WTC11 (cell line): ENCODE data around the gene PIK3C3. TPM values are rescaled to one million over a fixed set of nuclear protein-coding genes. Genes with fewer than 3 reads are reported as not detected.

Source experiments
- ATAC-seq: fragments of 200-7000 bp; cut with Tn5 transposase; 2 replicates; pipeline ENCODE4 v1.10.0; 2021; ENCODE audit warnings: mild to moderate bottlenecking, moderate library complexity
- CTCF ChIA-PET: fragments of 300-600 bp; sonication (Branson Sonifier 250); formaldehyde crosslinking; loops from one replicate; lab custom pipeline; 2021; ENCODE audit warnings: antibody characterized with exemption; lab: Charles Lee
- POLR2A ChIA-PET: fragments of 350-600 bp; sonication (Branson Sonifier 250); formaldehyde crosslinking; loops from one replicate; lab custom pipeline; 2021; ENCODE audit warnings: antibody characterized with exemption; lab: Charles Lee
- DNase-seq: peaks from one replicate; pipeline ENCODE4 v3.0.0; 2021; ENCODE audit warnings: low spot score
- H3K27ac Mint-ChIP-seq: 2 replicates; pipeline ENCODE4 v1.8.0; 2021; ENCODE audit warnings: mixed read lengths
- H3K27me3 Mint-ChIP-seq: 2 replicates; pipeline ENCODE4 v1.8.0; 2021; ENCODE audit warnings: low read depth, mild to moderate bottlenecking, moderate library complexity, mixed read lengths
- H3K36me3 Mint-ChIP-seq: 2 replicates; pipeline ENCODE4 v1.8.0; 2021; ENCODE audit warnings: mixed read lengths
- H3K4me1 Mint-ChIP-seq: 2 replicates; pipeline ENCODE4 v1.8.0; 2022; ENCODE audit warnings: mixed read lengths
- H3K4me3 Mint-ChIP-seq: 2 replicates; pipeline ENCODE4 v1.8.0; 2021; ENCODE audit warnings: mild to moderate bottlenecking, moderate library complexity, mixed read lengths
- H3K9me3 Mint-ChIP-seq: 2 replicates; pipeline ENCODE4 v1.8.0; 2021; ENCODE audit warnings: mixed read lengths
- ARID4B ChIP-seq: sonication (generic); formaldehyde crosslinking; IDR thresholded peaks from 2 replicates; pipeline ENCODE4 v1.8.0; 2023; ENCODE audit warnings: missing genetic modification reagents, mild to moderate bottlenecking, borderline replicate concordance
- ATF2 ChIP-seq: sonication (generic); formaldehyde crosslinking; IDR thresholded peaks from 2 replicates; pipeline ENCODE4 v1.8.1; 2022; ENCODE audit warnings: low read depth, missing genetic modification reagents, borderline replicate concordance
- CDX4 ChIP-seq: fragments of 250-450 bp; sonication (Bioruptor Pico); IDR thresholded peaks from 2 replicates; pipeline ENCODE4 v1.9.0; 2021; ENCODE audit warnings: moderate library complexity, mild to moderate bottlenecking, inconsistent platforms, borderline replicate concordance
- CTCF ChIP-seq: fragments of 200-600 bp; IDR thresholded peaks from 2 replicates; pipeline ENCODE4 v1.8.0; 2022; ENCODE audit warnings: antibody characterized with exemption
- EMX1 ChIP-seq: fragments of 250-450 bp; sonication (Bioruptor Pico); IDR thresholded peaks from 2 replicates; pipeline ENCODE4 v1.8.0; 2021; ENCODE audit warnings: mild to moderate bottlenecking
- ERG ChIP-seq: fragments of 250-450 bp; sonication (Bioruptor Pico); IDR thresholded peaks from 2 replicates; pipeline ENCODE4 v1.8.0; 2021; ENCODE audit warnings: mild to moderate bottlenecking
- ETV6 ChIP-seq: sonication (generic); formaldehyde crosslinking; IDR thresholded peaks from 2 replicates; pipeline ENCODE4 v1.8.1; 2022; ENCODE audit warnings: mild to moderate bottlenecking, missing genetic modification reagents
- FOXP1 ChIP-seq: sonication (generic); formaldehyde crosslinking; IDR thresholded peaks from 2 replicates; pipeline ENCODE4 v1.8.0; 2022; ENCODE audit warnings: missing genetic modification reagents, mild to moderate bottlenecking, moderate library complexity, borderline replicate concordance
- GTF2I ChIP-seq: fragments of 250-450 bp; sonication (Bioruptor Pico); conservative IDR thresholded peaks from 2 replicates; pipeline ENCODE4 v1.4.0; 2021; ENCODE audit warnings: mild to moderate bottlenecking
- KAT7 ChIP-seq: sonication (generic); formaldehyde crosslinking; IDR thresholded peaks from 2 replicates; pipeline ENCODE4 v1.8.1; 2023; ENCODE audit warnings: missing genetic modification reagents, mild to moderate bottlenecking, borderline replicate concordance
- MXD4 ChIP-seq: fragments of 250-450 bp; sonication (Bioruptor Pico); IDR thresholded peaks from 2 replicates; pipeline ENCODE4 v1.8.0; 2021; ENCODE audit warnings: mild to moderate bottlenecking, moderate library complexity, borderline replicate concordance
- NFATC4 ChIP-seq: fragments of 250-450 bp; sonication (Bioruptor Pico); IDR thresholded peaks from 2 replicates; pipeline ENCODE4 v1.9.0; 2021; ENCODE audit warnings: mild to moderate bottlenecking
- NR3C1 ChIP-seq: sonication (generic); formaldehyde crosslinking; conservative IDR thresholded peaks from 2 replicates; pipeline ENCODE4 v1.8.1; 2023; ENCODE audit warnings: low read depth, mild to moderate bottlenecking, missing genetic modification reagents
- PREB ChIP-seq: sonication (generic); formaldehyde crosslinking; IDR thresholded peaks from 2 replicates; pipeline ENCODE4 v1.8.1; 2022; ENCODE audit warnings: mild to moderate bottlenecking, missing genetic modification reagents, moderate library complexity, borderline replicate concordance
- ZMAT4 ChIP-seq: fragments of 250-450 bp; sonication (Bioruptor Pico); IDR thresholded peaks from 2 replicates; pipeline ENCODE4 v1.9.0; 2021; ENCODE audit warnings: mild to moderate bottlenecking
- ZNF138 ChIP-seq: sonication (generic); formaldehyde crosslinking; conservative IDR thresholded peaks from 2 replicates; pipeline ENCODE4 v1.8.1; 2022; ENCODE audit warnings: mild to moderate bottlenecking, moderate library complexity, missing genetic modification reagents
- ZNF396 ChIP-seq: fragments of 250-450 bp; sonication (Bioruptor Pico); IDR thresholded peaks from 2 replicates; pipeline ENCODE4 v1.8.0; 2021; ENCODE audit warnings: mild to moderate bottlenecking, moderate library complexity, borderline replicate concordance
- ZSCAN18 ChIP-seq: fragments of 250-450 bp; sonication (Bioruptor Pico); IDR thresholded peaks from 2 replicates; pipeline ENCODE4 v2.1.2; 2022; ENCODE audit warnings: mild to moderate bottlenecking, moderate library complexity
- total RNA-seq: library from RNA; stranded (reverse); gene quantifications from 3 replicates; pipeline ENCODE4 v1.2.3, GENCODE V29; 2021
- TF ChIP-seq, protein P1 (sequence below): sonication (generic); formaldehyde crosslinking; IDR thresholded peaks from 2 replicates; pipeline ENCODE4 v1.8.0; 2023; ENCODE audit warnings: missing genetic modification reagents
- TF ChIP-seq, protein P2 (sequence below): sonication (generic); formaldehyde crosslinking; IDR thresholded peaks from 2 replicates; pipeline ENCODE4 v1.8.1; 2023; ENCODE audit warnings: mild to moderate bottlenecking, missing genetic modification reagents

The PIK3C3 gene
- total RNA-seq, 1 experiment from 2014 or later: 40.4 TPM

DNA sequence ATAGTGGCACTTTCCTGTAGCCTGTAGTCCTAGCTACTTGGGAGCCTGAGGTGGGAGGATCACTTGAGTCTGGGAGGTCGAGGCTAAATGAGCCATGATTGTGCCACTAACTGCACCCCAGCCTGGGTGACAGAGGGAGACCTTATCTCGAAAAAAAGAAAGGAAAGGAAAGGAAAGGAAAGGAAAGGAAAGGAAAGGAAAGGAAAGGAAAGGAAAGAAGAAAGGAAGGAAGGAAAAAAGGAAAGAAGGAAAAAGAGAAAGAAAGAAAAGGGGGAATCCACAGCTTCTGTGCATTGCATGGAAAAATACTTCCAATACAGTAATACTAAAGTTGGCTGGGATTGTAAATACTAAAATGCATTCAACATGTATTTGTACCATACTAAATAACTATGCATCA is 12.8 kb upstream of the PIK3C3 start:
- no peak for ATAC-seq
- CTCF ChIA-PET: no interaction called here
- DNase-seq: no peak
- TF ChIP-seq, protein P1, sequence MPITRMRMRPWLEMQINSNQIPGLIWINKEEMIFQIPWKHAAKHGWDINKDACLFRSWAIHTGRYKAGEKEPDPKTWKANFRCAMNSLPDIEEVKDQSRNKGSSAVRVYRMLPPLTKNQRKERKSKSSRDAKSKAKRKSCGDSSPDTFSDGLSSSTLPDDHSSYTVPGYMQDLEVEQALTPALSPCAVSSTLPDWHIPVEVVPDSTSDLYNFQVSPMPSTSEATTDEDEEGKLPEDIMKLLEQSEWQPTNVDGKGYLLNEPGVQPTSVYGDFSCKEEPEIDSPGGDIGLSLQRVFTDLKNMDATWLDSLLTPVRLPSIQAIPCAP (CRISPR knock-in tag): no peak
- TF ChIP-seq ERG (CRISPR knock-in tag) (no peak), ATF2 (no peak), CDX4 (no peak), KAT7 (CRISPR knock-in tag) (no peak), ZSCAN18 (CRISPR knock-in tag) (no peak), CTCF (no peak), ZNF396 (CRISPR knock-in tag) (no peak), EMX1 (CRISPR knock-in tag) (no peak), NR3C1 (no peak), MXD4 (no peak), GTF2I (no peak), NFATC4 (CRISPR knock-in tag) (no peak), FOXP1 (CRISPR knock-in tag) (no peak)
- TF ChIP-seq, protein P2, sequence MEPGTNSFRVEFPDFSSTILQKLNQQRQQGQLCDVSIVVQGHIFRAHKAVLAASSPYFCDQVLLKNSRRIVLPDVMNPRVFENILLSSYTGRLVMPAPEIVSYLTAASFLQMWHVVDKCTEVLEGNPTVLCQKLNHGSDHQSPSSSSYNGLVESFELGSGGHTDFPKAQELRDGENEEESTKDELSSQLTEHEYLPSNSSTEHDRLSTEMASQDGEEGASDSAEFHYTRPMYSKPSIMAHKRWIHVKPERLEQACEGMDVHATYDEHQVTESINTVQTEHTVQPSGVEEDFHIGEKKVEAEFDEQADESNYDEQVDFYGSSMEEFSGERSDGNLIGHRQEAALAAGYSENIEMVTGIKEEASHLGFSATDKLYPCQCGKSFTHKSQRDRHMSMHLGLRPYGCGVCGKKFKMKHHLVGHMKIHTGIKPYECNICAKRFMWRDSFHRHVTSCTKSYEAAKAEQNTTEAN (CRISPR knock-in tag): no peak
- TF ChIP-seq, all 79 proteins: peak for 0
- Mint-ChIP-seq H3K27me3 (peaks cover 2% of the 10 kb centered on the region; the same call in 1 of the 2 replicates), H3K27ac (no peak overlapping the region), H3K4me1 (peaks cover 22% of the 10 kb centered on the region), H3K9me3 (no peaks in the 10 kb centered on the region), H3K36me3 (no peaks in the 10 kb centered on the region), H3K4me3 (no peak overlapping the region)
- POLR2A ChIA-PET: no interaction called here

DNA sequence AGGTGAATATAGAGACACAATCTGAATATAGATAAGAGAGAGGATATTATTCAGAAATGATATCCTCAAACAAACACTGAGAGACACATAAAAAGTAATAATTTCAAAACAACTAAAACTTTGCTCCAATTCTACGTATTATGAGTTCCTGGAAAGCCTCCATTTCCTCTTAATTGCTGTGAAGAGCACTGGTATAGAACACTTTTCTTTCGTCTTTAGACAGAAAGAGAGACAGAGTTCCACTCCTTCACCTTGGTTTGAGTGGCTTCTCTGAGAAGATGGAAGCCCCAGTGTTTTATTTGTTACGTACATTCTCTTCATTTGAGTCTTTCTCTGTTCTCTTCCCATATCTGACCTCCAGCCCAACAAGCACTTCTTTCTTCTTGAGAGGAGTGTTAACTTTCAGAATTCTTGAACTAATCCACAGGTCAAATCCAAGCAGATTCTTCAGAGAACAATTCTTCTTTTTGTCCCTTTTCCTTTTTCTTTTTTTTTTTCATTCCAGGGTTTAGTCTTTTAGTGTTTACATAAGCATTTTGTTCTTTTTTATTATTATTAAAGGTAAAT is 6.4 kb upstream of the PIK3C3 start:
- Mint-ChIP-seq H3K4me3 (no peak overlapping the region), H3K36me3 (no peaks in the 10 kb centered on the region), H3K9me3 (no peaks in the 10 kb centered on the region), H3K27me3 (peaks cover 25% of the 10 kb centered on the region), H3K27ac (no peak overlapping the region), H3K4me1 (peaks cover 2% of the 10 kb centered on the region)
- DNase-seq: no peak
- CTCF ChIA-PET: no interaction called here
- POLR2A ChIA-PET: no interaction called here
- ATAC-seq: no peak
- no peak for TF ChIP-seq PREB
- no peak for TF ChIP-seq ARID4B (CRISPR knock-in tag)
- TF ChIP-seq ETV6 (CRISPR knock-in tag): no peak
- no peak for TF ChIP-seq ZNF138 (CRISPR knock-in tag)
- TF ChIP-seq ZMAT4 (CRISPR knock-in tag): no peak
